ENCODE measurements around the gene CACNA2D4.

The CACNA2D4 gene

DNA sequence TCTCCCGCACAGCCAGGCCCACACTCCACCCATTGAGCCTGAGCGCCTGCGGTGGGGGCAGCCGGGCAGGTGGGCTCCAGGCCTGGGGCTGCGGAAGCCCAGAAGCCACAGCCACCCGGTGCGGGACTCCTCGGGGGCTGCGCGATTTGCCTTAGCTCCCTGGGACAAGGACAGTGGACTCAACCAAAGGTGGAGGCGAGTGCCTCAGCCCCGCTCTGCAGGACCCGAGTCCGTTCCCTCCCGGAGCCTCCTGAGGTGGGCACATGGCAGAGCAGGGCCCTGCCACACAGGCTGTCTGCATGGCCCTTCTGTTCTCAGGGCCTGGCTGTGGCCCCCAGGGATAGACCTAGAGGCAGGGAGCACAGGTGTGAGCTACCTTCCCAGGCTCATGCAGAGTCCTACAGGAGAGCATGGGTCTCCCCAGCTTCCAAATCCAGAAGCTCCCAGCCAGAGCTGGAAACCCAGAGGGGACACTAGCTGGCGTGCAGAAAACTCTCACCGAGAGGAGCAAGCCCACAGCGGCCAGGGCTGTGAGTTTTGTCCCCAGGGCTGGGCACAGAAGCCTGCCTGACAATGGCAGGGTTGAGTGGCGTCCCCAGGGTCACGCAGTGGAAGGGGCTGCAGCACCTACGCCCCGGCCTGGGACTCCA, 120.3 kb downstream of the CACNA2D4 start:
- peak; percentile 55 for DNase-seq

DNA sequence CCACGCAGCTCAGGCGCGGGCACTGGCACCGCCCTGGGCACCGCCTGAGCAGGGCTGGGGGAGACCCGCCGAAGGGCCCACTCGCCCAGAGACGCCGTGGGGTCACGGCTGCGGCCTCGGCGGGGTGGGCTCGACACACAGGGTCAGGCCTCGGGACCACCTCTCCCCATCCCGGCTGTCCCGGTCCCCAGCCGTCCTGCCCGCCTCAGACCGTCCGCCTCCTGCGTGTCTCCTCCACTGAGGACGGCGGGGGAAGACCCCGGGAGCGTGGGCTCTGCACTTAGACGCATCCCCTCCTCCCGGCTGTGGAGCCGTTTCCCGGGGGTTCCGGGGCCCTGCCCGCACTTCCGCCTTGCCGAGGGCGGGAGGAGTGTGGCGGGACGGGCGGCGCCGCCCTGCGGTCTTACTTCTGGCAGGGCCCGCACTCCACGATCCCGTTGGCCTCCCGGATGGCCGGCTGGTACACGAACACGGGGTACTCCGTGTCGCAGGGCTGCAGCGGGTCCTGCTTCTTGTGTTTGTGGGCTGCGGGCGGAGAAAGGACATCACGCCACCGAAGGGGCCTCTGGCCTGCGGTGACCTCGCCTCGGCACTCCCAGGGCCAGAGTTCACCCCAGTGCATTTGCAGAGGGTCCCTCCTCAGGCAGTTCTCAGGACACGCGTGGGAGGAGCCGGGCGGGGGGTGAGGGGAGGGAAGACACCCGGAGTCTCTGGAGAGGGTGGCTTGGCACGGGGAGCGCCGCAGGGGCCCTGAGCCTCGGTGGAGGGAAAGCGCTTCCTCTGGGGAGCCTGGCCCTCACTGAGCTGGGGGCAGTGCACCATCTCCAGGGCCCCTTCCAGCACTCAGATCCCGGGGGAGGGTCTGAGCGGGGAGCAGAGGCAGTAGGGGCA, 121.2 kb downstream of the CACNA2D4 start:
- DNase-seq = peak; percentile 83

DNA sequence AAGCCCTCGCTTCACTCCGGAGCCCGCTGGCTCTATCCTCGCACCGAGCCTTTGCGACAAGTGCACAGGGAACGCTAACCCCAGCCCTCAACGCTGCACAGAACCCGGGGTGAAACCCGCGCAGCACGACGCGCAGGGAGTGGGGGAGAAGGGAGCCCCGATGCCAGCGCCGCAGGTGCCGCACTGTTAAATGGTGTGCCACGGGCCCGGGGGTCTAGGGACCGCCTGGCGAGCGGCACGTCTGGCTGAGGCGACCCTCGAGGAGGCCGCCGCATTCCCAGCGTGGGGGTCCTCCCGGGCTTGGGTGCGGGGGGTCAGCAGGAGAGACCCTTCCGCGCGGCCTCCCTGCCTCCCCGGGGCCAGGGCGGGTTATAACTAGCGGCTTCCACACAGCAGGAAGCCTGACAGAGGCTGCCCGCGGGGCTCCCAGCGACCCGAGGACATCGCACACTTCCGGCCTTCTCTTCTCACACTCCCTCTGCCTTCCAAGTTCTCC, 121.9 kb downstream of the CACNA2D4 start:
- peak; percentile 75 for DNase-seq

DNA sequence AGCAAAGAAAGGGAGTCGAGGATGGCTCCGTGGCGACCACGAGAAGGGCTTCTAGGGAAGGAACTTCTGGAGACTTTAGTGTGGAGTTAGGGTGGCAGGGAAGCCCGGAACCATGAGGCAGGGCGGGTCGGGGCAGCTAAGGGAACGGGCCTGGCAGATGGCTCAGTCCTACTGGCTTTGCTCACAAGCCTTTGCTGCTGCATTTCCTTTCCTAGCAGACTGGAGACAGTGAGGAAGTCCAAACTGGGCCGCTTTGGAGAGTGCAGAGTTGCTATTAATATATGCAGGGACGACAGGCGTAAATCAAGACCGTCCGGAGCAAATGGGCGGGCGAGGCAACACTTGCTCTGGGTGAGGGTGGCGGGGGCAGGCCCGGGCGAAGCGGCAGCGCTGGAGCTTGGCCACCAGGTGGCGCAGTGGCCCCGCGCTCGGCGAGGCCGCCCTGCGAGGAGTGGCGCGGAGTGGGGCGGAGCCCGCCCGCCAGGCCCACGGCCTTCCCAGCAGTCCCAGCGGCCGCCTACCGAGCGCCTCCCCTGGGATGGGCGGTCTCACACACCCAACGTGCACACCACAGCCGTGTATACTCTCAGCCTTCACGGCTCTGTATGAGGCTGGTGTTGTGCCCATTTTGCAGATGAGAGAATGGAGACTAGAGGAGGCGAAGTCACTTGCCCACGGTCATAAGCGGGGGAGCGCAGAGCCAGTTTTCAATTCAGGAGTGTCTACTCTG, 122.5 kb downstream of the CACNA2D4 start:
- peak; percentile 99 for DNase-seq

DNA sequence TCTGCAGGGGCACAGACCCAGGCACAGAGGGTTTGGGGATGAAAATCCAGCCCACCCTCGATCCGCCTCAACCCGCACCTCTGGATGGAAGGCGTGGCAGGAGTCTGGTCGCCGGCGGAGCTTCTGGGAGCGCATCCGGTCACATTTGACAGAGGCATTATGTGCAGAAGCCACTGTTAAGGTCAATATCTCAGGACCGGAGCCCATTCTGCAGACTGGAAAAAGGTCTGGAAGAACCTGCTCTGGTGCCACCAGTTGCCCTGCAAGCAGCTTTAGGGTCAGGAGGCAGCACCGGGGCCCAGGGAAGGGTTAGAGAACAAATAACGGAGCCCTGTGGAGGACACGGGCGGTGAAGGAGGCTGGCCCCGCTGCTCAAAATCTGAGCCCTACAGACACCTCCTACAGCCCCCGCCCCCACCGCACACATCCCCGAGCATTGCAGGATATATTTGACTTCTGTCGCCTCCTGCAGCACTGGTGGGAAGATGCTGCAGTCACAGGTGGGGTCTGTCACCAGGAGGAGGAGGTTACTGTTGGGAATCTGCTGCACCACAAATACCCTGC, 123.1 kb downstream of the CACNA2D4 start:
- peak; percentile 51 for DNase-seq

DNA sequence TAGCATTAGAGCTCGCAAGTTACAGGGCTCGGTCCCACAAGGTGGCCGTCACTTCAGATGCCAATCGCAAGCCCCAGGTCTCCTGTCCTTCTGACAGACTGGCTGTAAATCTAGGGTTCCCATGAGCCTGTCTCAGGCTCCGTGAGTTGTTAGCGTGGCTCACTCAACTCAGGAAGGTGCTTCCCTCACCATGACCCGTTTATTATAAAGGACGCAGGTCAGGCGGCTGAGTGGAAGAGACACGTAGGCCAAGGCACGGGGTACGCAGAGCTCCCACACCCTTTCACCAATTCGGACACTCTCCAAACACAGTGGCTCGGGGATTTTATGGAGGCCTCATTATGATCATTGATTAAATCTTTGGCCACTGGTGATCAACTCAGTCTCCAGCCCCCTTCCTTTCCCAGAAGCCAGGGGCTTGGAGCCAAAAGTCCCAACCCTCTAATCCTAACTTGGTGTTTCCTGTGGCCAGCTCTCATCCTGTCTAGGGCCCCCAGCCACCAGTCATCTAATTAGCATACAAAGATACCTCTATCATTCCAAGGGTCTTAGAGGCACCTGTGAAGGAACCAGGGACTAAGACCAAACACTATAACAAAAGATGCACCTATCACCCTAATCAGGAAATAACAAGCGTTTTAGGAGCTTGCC, 123.9 kb downstream of the CACNA2D4 start:
- DNase-seq = peak; percentile 46

DNA sequence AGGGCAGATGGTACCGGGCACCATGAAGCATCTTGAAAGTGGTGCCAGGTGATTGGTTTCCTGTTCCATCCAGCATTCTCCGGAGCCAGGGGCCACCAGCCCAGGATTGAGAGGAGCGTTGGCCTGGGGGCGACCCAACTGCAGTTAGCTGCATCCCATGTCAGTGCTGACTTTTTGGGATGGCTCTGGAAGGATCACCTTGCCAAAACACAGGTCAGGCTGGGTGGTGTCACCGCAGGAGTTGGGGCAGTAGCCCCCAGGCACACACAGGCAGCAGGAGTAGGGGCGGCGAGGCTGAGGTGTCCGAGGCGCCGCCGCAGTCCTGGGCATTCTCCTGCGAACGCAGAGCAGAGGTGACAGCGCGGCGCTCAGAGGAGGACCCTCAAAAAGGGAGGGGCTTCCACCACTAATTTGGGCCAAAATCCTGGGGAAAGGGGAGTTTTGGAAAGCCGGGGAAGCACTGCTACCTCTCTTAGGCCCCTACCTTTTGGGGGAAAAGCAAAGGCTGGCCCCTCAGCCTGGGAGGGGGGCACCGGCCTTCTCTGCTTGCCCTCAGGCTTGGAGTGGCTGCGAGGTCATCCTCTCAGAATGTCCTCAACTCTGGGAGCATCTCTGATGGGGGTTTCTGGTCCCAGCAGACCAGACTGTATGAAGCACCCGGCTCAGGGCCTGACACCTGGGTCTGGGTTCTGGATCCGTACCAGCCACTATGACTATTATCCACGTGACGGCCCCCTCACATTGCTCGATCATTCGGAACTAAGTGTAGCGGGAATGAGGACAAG, 124.8 kb downstream of the CACNA2D4 start:
- no peak for DNase-seq

DNA sequence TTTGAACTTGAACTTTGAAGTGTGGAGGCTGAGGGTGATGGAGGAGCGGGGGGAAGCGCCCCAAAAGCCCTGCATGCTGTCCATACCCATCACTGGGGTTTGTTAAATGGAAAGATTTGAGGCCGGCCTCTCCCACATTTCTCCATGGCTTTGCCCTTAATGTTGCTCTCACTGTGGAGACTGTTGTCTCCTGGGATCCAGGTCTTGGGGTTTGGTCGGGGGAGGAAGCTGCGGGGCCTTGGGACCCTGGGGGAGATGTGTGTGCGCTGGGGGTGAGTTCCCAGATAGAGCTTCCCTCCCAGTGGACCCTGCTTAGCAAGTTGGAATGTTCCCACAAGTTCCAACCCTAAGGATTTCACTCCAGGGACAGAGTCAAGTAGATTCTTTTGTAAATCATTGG, 126.0 kb downstream of the CACNA2D4 start:
- DNase-seq = no peak

DNA sequence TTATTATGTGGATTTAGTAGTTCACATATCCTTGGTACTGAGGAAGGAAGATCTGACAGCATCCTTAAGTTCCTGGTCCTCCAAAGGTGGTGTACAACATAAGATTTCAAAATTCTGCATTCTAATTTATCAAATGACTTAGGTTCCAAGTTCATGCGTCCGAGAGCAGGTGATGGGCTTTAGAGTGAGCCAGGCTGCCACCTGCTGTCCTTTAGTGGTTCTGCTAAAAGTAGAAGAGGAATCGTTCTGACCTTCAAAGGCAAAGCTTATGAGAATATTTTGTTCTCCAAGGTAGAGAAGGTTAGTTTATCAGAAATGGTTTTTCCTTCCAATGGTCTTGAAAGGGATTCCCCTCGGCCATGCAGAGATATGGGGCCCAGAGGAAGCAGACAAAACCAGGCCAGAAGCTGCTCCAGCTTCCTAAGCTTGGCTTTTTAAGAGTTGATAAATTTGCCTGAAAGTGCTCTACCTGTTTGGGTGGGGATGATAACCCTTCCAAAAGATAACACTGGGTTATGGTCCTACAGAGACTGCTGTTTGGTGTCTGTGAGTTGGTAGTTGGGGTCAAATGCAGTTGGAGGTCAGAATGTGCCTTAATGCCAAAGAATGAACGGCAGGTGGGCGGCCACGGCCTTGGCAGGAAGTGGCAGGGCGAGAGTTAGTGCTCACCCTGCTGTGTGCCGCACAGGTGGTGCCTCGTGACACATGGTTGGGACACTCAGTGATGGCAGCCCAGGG, 127.2 kb downstream of the CACNA2D4 start:
- peak; percentile 71 for DNase-seq

DNA sequence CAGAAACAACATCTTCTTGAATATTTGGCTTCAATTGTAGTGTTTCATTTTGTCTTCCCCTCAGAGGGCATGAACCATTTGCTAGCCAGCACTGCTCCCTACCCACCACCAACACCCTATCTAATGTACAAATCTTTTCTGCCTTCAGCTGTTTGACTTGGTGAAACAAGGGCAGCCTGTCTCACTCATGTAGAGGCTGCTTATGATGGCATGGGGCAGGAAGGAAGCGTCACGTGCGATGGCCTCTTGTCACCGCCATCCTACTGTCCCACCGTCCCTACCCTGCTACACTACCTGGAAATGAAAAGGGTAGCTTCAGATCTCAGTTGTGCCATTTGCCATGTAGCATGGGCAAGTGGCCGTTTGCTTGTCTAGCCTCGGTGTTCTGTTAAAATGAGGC, 128.0 kb downstream of the CACNA2D4 start:
- no peak for DNase-seq

DNA sequence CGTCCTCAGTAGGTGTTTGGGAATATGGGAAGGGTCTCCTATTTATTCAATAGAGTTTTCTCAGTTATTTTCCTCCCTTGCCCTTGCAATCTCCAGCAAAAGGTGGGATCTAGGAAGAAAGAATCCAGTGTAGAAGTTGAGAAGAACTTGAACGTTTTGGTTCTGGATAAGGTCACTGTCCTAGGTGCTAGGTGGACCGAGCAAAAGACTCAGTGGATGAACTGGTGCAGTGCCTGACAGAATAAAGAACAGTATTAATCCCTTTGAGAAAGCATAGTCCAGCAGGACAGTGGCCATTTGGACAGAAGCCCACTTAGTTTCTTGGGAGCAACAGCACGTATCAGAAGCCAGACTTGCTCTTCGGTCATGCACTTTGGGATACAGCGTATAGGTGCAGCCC, 130.7 kb downstream of the CACNA2D4 start:
- no peak for DNase-seq

DNA sequence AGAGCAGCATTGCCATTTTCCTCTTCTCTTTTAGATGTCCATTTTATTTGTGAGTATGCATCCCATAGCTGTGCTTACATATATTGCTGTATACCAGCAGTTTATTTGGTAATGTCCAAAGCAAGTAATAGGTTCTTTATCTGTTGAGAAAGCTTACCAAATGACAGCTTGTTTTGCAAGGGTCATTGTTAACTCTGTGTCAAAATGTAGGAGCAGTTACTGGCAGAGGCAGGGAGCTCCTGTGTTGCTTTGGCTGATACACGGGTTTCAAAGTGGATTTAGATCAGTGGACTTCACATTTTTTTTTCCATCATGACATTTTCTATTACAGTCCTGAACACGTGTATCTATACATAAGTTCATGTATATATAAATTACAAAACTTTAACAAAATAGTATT, 136.2 kb downstream of the CACNA2D4 start:
- no peak for DNase-seq

DNA sequence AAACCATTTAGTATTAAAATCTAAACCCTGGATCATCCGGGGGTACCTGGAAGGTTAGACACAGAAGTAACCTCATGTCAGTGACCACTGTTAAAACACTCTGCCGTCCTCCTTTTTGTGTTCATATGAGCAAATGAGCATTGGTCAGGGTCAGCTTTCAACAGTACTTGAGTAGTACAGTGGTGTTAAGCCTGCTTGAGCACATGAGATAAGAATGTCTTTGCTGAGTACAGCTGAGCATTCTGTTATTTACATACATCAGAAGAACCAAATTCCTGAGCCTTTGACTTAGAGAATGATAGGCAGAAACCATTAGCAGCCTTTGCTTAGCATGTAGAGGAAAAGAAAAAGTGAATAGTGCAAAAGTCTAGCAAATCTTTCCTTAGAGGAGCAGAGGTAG, 136.7 kb downstream of the CACNA2D4 start:
- no peak for DNase-seq

DNA sequence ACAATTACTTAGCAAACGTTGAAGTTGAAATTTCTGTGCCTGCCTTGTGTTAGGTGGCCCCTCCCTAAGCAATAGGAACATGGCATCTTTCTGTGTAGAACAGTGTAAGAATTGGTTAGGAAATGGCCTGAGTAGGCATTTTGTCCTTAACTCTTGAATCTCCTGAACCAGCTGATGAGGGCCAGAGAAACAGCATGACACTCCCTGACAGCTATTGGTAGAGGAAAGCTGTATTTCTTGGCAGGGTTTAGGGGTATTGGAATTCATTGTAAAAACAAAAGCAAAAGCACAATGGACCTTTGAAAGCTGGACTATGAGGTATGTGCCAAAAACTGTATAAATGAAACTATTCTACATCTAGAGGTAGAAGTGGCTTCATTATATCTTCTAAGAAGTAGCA, 138.7 kb downstream of the CACNA2D4 start:
- no peak for DNase-seq

DNA sequence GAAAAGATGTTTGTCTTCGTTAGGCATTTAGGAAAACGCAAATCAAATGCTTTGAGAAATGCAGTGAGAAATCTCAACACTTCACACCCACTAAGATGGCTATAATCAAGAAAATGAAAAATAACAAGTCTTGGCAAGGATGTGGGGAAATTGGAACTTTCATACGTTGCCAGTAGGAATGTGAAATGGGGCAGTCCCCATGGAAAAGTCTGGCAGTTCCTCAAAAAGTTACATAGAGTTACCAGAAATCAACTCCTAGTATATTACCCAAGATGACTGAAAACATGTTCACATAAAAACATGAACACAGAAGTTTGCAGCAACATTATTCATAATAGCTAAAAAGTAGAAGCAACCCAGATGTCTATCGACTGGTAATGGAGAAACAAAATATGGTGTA, 139.5 kb downstream of the CACNA2D4 start:
- DNase-seq = no peak

DNA sequence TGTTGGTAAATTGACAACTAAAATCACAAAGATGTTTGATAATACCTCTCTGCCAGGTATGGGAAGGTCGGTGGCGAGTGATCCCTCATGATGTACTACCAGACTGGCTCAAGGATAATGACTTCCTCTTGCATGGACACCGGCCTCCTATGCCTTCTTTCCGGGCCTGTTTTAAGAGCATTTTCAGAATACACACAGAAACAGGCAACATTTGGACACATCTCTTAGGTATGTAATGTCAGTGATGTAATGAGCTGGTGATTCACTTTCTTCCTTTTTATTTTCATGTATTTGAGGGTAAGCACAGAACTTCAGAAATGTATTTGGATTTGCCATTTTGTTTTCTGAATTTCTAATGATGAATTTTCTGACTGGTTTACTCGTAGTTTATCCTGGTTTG, 140.7 kb downstream of the CACNA2D4 start:
- DNase-seq = no peak

DNA sequence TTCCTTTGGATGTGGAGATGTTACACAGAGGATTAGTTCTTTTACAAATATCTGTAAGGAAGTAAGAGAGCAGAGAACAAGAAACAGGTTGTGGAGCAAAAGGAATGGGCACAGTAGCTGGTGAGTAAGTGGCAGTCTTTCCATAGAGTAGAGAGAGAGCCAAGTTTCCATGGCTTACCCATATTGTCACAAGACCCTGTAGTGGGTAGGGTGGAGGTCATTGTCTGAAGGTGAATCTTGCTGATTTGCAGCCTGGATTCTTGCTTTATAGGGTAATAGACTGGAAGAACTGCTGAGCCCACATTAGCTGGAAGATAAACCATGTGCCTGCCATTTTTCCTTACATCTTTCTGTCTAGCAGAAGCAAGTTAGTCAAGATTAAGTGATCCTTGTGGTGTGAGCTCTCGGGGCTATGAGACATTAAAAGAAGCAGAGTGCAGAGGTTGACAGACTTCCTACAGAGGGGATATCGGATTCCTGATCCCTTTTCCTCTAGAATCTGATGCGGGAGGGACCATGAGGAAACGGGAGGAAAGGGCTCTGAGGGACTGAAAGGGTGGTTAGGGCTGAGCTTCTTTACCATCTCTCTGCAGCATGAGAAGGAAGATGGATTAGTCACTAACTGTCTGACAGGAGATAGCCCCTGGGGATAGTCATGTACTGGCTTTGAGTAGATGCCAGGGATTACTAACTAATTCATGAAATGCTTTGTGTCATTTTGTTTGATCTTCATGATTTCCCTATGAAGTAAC, 142.1 kb downstream of the CACNA2D4 start:
- no peak for DNase-seq

DNA sequence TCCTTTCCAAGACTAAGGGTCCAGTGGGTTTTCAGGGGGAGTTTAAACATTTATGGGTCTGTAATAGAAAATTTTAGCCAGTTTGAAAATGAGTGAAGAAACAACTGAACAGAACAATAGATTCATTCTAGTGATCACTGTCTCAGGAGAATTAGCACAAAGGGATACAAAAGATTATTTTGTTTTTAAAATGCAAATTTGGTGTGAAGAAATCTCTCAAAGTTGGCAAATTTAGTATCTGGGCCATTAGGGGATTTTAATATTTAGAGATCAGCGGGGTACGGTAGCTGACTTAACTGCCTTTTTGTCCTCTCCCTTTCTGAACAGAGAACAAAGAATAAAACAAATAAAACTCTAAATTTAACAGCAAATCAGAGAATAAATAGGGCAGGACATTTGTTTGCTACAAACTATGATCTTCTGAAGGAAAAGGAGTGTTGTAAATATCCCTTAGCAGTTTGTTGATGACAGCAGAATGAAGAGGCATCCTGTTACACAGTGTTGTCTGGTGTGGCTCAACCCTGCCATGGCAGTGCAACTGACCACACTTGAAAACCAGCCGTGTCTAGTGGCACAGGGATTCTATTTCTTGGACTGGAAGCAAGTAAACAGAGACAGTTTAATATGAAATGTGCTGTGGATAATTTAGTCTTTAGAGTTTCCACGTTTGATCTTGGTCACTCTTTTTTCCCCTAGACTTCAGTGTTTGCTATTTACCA, 144.4 kb downstream of the CACNA2D4 start:
- no peak for DNase-seq

DNA sequence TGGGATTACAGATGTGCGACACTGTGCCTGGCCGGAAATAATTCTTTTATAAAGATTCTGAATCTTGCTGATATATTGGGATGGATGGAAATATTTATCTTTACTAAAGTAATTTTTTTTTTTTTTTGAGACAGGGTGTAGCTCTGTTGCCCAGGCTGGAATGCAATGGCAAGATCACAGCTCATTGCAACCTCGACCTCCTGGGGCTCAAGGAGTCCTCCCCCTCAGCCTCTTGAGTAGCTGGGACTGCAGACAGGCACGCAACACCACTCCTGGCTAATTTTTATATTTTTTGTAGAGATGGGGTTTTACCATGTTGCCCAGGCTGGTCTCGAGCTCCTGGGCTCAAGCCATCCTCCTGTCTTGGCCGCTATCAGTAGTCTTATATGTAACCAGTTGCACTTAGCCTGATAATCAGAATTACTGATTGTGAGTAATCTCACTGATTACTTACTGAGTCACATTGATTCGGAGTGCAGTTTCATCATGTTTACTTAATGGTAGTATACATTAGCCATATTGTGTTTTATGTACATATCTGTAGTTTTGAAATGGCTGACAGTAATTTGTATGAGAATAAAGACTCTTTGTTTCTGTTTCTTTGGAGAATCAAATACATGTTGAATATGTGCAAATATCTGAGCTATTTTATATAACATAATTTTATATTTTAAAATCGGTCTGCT, 148.5 kb downstream of the CACNA2D4 start:
- DNase-seq = no peak

Measured in activated CD8-positive, alpha-beta memory T cell treated with anti-CD3 and anti-CD28 coated beads, Interleukin-2, amount 50 U/mL, for 48 hours (primary cell).